NB4 (cell line): Measurements from ENCODE around the gene TMEM127.

Experiments
- CTCF ChIP-seq: IDR thresholded peaks from one replicate; pipeline ENCODE4 v1.5.1; 2012; ENCODE audit warnings: low read depth, low read length
- MAX ChIP-seq: IDR thresholded peaks from 2 replicates; pipeline ENCODE4 v1.6.1; 2011; ENCODE audit warnings: low read depth, low read length

- TF ChIP-seq CTCF (no peak), MAX (no peak)
These were observed 24.6 kb downstream of the TMEM127 start for GRCh38 chr2:96241227-96241626.
